HepG2 (cell line): ENCODE measurements around the gene SMYD2. TPM values are rescaled to one million over a fixed set of nuclear protein-coding genes. Genes with fewer than 3 reads are reported as not detected.

Source experiments
- KLF6 ChIP-seq: IDR thresholded peaks from 2 replicates; pipeline ENCODE4 v1.8.0; 2016; ENCODE audit warnings: missing biosample characterization, missing genetic modification reagents
- KMT2A ChIP-seq: sonication (generic); formaldehyde crosslinking; IDR thresholded peaks from 2 replicates; pipeline ENCODE4 v1.4.0; 2020; ENCODE audit warnings: missing genetic modification reagents
- PAF1 ChIP-seq: IDR thresholded peaks from 2 replicates; pipeline ENCODE4 v1.6.1; 2016; ENCODE audit warnings: missing genetic modification reagents, missing compliant biosample characterization
- PHF5A ChIP-seq: IDR thresholded peaks from one replicate; pipeline ENCODE4 v1.6.1; 2018; ENCODE audit warnings: low read depth, missing genetic modification reagents; ENCODE audit not compliant: unreplicated experiment
- RCOR2 ChIP-seq: IDR thresholded peaks from 2 replicates; pipeline ENCODE4 v1.6.1; 2016; ENCODE audit warnings: missing biosample characterization, missing genetic modification reagents
- ZBTB20 ChIP-seq: sonication (generic); formaldehyde crosslinking; IDR thresholded peaks from 2 replicates; pipeline ENCODE4 v1.8.1; 2023; ENCODE audit warnings: missing genetic modification reagents, low read depth, mild to moderate bottlenecking, borderline replicate concordance
- ZNF446 ChIP-seq: sonication (generic); formaldehyde crosslinking; IDR thresholded peaks from 2 replicates; pipeline ENCODE4 v1.5.0; 2020; ENCODE audit warnings: mild to moderate bottlenecking, missing genetic modification reagents
- ZNF577 ChIP-seq: sonication (generic); formaldehyde crosslinking; IDR thresholded peaks from 2 replicates; pipeline ENCODE4 v1.4.0; 2020; ENCODE audit warnings: mild to moderate bottlenecking, low read depth, missing genetic modification reagents, borderline replicate concordance
- ZNF660 ChIP-seq: sonication (generic); formaldehyde crosslinking; IDR thresholded peaks from 2 replicates; pipeline ENCODE4 v1.5.1; 2020; ENCODE audit warnings: mild to moderate bottlenecking, low read depth, missing genetic modification reagents, borderline replicate concordance
- ZSCAN29 ChIP-seq: sonication (generic); formaldehyde crosslinking; conservative IDR thresholded peaks from 2 replicates; pipeline ENCODE4 v1.4.0; 2020; ENCODE audit warnings: mild to moderate bottlenecking, missing genetic modification reagents
- ZSCAN30 ChIP-seq: sonication (generic); formaldehyde crosslinking; IDR thresholded peaks from 2 replicates; pipeline ENCODE4 v1.5.0; 2020; ENCODE audit warnings: mild to moderate bottlenecking, missing genetic modification reagents
- polyA plus RNA-seq, 8 experiments: library from polyadenylated mRNA; depleted of rRNA in 3 of 8; stranded (reverse) in 7 of 8; unstranded in 1 of 8; fragments of >200 nt; fragmentation: Illumina TruSeq in 4 of 8; extraction: Trizol in 4 of 8; gene quantifications; 2 replicates each; pipeline versions ENCODE4 v1.2.1 to v1.2.3, GENCODE V29; 2011 to 2016; ENCODE audit warnings: low read depth in 4 of 8, missing spikeins in 1 of 8, mixed read lengths in 1 of 8; ENCODE audit not compliant: insufficient read depth in 1 of 8
- total RNA-seq, 5 experiments: library from RNA; depleted of rRNA; stranded (reverse); fragments of >200 nt; fragmentation: Illumina TruSeq; extraction: Trizol; gene quantifications; 2 replicates each; pipeline ENCODE4 v1.2.3, GENCODE V29; 2016; ENCODE audit warnings: low read depth in 1 of 5
- TF ChIP-seq, protein P1 (sequence below): sonication (generic); formaldehyde crosslinking; IDR thresholded peaks from 2 replicates; pipeline ENCODE4; 2020; ENCODE audit warnings: missing genetic modification reagents, mild to moderate bottlenecking, borderline replicate concordance
- TF ChIP-seq, protein P2 (sequence below): sonication (generic); formaldehyde crosslinking; IDR thresholded peaks from 2 replicates; pipeline ENCODE4 v1.4.0; 2020; ENCODE audit warnings: missing genetic modification reagents, low read depth, mild to moderate bottlenecking, borderline replicate concordance
- TF ChIP-seq, protein P3 (sequence below): fragments of 450-650 bp; IDR thresholded peaks from 2 replicates; pipeline ENCODE4 v1.6.1; 2016
- TF ChIP-seq, protein P4 (sequence below): sonication (generic); formaldehyde crosslinking; IDR thresholded peaks from 2 replicates; pipeline ENCODE4 v1.4.0; 2020; ENCODE audit warnings: missing genetic modification reagents
- TF ChIP-seq, protein P5 (sequence below): sonication (generic); formaldehyde crosslinking; IDR thresholded peaks from 2 replicates; pipeline ENCODE4 v1.5.0; 2020; ENCODE audit warnings: missing genetic modification reagents

SMYD2 gene
- total and polyA plus RNA-seq, 2 of the 13 experiments (the other 11 are each of a cell fraction or from before 2014, with no cell fraction given) = 72.7 to 139 TPM

DNA sequence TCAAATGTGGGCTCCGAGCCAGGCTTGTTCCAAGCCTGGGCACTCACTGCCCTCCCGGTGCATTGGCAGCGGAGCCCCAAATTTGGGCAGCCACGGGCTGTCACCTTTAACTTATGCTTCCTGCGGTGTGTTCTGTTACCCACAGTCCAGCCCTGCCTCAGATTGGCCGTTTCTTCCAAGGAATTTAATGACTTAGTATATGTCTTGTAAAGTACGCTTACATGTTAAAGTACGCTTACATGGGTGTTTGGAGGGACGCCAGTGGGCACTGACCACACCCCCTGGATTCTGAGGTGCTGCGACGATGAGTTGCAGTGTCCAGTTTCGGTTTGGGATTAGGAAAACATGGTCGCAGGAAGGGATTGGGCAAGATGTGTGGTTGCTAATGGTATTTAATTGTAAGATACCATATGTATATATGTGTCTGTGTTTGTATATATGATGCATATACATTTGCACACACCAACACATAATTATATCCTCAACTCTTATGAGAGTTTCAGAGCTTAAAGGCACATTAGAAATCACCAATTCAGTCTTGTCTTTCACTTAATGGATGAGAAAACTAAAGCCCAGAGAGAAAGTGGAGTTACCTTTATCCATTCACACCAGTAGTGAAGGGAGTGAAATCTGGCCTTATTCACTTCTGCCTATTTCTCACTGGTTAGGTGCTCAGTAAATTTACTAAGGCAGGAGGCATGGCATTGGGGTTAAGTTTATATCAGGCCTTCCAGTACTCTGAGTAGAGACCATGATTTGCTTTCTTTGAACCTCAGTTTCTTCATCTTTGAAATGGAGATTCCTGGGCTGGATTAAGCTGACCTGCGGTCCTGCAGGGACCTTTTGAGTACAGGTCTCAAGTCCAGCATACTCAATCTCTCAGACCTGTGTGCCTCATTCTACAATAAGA is 1.0 kb downstream of the SMYD2 start (continued):
- no peak for TF ChIP-seq KLF6
- no peak for TF ChIP-seq ZSCAN29 (CRISPR knock-in tag)
- TF ChIP-seq, protein P1, sequence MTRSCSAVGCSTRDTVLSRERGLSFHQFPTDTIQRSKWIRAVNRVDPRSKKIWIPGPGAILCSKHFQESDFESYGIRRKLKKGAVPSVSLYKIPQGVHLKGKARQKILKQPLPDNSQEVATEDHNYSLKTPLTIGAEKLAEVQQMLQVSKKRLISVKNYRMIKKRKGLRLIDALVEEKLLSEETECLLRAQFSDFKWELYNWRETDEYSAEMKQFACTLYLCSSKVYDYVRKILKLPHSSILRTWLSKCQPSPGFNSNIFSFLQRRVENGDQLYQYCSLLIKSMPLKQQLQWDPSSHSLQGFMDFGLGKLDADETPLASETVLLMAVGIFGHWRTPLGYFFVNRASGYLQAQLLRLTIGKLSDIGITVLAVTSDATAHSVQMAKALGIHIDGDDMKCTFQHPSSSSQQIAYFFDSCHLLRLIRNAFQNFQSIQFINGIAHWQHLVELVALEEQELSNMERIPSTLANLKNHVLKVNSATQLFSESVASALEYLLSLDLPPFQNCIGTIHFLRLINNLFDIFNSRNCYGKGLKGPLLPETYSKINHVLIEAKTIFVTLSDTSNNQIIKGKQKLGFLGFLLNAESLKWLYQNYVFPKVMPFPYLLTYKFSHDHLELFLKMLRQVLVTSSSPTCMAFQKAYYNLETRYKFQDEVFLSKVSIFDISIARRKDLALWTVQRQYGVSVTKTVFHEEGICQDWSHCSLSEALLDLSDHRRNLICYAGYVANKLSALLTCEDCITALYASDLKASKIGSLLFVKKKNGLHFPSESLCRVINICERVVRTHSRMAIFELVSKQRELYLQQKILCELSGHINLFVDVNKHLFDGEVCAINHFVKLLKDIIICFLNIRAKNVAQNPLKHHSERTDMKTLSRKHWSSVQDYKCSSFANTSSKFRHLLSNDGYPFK (CRISPR knock-in tag) = 0 out of 2 replicates have a peak, but pooled peaks have one; percentile 31
- peak; percentile 35 for TF ChIP-seq KMT2A (CRISPR knock-in tag)
- TF ChIP-seq ZNF577 (CRISPR knock-in tag) = no peak
- TF ChIP-seq, protein P2, sequence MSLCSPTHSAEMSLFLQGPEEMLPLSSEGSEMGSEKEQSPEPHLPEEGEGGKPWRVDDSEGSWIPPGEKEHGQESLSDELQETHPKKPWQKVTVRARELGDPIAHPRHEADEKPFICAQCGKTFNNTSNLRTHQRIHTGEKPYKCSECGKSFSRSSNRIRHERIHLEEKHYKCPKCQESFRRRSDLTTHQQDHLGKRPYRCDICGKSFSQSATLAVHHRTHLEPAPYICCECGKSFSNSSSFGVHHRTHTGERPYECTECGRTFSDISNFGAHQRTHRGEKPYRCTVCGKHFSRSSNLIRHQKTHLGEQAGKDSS (CRISPR knock-in tag) = no peak
- TF ChIP-seq, protein P3, sequence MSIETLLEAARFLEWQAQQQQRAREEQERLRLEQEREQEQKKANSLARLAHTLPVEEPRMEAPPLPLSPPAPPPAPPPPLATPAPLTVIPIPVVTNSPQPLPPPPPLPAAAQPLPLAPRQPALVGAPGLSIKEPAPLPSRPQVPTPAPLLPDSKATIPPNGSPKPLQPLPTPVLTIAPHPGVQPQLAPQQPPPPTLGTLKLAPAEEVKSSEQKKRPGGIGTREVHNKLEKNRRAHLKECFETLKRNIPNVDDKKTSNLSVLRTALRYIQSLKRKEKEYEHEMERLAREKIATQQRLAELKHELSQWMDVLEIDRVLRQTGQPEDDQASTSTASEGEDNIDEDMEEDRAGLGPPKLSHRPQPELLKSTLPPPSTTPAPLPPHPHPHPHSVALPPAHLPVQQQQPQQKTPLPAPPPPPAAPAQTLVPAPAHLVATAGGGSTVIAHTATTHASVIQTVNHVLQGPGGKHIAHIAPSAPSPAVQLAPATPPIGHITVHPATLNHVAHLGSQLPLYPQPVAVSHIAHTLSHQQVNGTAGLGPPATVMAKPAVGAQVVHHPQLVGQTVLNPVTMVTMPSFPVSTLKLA = no peak
- TF ChIP-seq ZSCAN30 (CRISPR knock-in tag) = no peak
- TF ChIP-seq, protein P4, sequence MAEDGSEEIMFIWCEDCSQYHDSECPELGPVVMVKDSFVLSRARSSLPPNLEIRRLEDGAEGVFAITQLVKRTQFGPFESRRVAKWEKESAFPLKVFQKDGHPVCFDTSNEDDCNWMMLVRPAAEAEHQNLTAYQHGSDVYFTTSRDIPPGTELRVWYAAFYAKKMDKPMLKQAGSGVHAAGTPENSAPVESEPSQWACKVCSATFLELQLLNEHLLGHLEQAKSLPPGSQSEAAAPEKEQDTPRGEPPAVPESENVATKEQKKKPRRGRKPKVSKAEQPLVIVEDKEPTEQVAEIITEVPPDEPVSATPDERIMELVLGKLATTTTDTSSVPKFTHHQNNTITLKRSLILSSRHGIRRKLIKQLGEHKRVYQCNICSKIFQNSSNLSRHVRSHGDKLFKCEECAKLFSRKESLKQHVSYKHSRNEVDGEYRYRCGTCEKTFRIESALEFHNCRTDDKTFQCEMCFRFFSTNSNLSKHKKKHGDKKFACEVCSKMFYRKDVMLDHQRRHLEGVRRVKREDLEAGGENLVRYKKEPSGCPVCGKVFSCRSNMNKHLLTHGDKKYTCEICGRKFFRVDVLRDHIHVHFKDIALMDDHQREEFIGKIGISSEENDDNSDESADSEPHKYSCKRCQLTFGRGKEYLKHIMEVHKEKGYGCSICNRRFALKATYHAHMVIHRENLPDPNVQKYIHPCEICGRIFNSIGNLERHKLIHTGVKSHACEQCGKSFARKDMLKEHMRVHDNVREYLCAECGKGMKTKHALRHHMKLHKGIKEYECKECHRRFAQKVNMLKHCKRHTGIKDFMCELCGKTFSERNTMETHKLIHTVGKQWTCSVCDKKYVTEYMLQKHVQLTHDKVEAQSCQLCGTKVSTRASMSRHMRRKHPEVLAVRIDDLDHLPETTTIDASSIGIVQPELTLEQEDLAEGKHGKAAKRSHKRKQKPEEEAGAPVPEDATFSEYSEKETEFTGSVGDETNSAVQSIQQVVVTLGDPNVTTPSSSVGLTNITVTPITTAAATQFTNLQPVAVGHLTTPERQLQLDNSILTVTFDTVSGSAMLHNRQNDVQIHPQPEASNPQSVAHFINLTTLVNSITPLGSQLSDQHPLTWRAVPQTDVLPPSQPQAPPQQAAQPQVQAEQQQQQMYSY (CRISPR knock-in tag) = peak; percentile 87
- TF ChIP-seq, protein P5, sequence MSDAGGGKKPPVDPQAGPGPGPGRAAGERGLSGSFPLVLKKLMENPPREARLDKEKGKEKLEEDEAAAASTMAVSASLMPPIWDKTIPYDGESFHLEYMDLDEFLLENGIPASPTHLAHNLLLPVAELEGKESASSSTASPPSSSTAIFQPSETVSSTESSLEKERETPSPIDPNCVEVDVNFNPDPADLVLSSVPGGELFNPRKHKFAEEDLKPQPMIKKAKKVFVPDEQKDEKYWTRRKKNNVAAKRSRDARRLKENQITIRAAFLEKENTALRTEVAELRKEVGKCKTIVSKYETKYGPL (CRISPR knock-in tag) = no peak
- no peak for TF ChIP-seq PAF1 (CRISPR knock-in tag)
- no peak for TF ChIP-seq PHF5A (CRISPR knock-in tag)
- no peak for TF ChIP-seq ZNF446 (CRISPR knock-in tag)
- TF ChIP-seq RCOR2 (CRISPR knock-in tag) = peak; percentile 27; the same call in 1 of the 2 replicates
- no peak for TF ChIP-seq ZNF660 (CRISPR knock-in tag)
- no peak for TF ChIP-seq ZBTB20 (CRISPR knock-in tag)
